Measurements from ENCODE around the gene KAZN.

Gene KAZN

GRCh38 chr1:14871218-14871970, 272.9 kb downstream of the KAZN start:
- DNase-seq: no peak

DNA sequence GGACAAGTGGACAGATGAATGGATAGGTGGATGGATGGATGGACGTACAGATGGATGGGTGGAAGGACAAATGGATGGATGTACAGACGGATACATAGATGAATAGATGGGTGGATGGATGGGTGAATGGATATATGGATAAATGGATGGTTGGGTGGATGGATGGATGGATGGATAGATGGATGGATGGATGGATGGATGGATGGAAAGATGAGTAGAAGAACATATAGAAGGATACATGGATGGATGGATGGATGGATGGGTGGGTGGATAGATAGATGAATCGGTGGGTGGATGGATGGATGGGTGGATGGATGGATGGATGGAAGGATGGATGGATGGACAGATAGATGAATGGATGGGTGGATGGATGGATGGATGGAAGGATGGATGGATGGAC, 274.3 kb downstream of the KAZN start:
- DNase-seq: no peak

DNA sequence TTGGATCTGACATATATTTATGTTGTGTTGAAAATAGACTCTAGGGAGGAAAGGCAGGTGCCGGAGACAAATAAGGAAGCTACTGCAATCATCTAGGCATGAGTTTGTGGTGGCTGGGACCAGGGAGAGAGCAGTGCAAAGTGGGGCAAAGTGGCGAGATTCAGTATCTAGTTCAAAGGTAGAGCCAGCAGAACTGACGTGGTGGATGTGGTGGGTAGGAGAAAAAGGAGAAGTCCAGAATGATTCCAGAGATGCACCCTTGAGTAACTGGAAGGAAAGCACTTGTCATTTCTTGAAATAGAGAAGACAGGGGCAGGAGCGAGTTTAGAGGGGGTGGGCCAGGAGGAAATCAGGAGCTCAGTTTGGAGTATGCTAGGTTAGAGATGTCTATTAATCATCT, 275.2 kb downstream of the KAZN start:
- DNase-seq: no peak

DNA sequence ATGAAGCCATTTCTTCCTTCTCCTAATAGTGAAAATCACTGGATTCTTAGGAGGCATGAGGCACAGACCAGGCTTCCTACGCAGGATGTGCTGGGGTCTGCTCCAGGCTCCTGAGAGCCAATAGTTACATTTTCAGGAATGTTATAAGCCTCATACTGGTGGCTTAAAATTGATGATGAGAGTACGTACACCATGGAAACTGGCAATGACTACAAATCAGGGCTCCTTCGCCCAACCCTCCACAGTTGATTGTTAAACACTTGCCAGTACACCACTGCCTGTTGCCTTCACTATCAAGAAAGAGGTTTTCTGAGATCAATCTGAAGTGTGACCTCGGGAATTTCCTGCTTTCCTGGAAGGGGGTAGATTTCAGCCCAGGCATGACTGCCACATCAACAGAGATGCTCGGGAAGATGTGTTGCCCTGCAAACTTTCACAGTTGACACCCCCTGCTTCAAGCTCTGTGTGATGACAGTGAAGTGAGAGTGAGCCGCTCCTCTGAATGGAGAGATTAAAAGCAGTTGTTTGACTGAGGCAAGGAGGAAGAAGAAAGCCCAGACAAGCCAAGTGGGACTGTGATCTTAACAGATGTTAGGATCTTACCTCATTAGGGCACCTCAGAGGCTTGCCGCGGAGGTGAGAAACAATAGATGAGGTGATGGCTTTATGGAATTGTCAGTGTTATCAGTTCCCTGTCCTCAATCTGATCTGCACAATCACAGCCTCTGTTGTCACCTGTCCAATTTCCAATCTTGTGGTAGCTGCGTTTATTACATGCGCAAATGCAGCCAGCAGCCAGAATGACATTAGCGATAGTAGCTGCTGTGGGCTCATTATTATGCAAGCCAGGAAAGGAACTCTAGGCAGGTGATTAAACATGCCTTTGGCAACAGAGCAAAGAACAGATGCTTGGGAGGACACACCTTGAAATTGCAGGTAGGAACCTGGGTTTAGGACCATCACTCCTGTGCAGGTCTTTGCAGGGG, 277.3 kb downstream of the KAZN start:
- DNase-seq: no peak

- no peak for DNase-seq
Observed at GRCh38 chr1:14876747-14877146, 278.3 kb downstream of the KAZN start.

DNA sequence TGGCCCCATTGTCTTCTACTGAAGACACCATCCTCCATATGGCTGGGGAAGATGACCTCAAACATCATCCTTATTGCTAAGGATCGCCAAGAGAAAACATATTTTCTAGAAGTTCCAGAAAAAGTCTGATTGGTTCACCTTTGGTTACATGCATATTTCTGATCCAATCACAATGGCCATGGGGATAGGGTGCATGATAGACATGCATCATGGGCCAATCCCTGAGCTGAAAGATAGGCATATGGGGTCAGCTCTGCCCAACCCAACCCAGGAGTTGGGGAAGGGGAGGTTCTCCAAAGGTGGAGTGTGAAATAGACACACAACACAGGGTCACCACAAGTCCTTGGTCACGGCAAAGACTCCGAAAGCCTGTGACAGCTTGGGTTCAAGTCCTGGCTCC, 278.7 kb downstream of the KAZN start:
- DNase-seq: no peak

GRCh38 chr1:14878124-14878523, 279.6 kb downstream of the KAZN start:
- no peak for DNase-seq

DNA sequence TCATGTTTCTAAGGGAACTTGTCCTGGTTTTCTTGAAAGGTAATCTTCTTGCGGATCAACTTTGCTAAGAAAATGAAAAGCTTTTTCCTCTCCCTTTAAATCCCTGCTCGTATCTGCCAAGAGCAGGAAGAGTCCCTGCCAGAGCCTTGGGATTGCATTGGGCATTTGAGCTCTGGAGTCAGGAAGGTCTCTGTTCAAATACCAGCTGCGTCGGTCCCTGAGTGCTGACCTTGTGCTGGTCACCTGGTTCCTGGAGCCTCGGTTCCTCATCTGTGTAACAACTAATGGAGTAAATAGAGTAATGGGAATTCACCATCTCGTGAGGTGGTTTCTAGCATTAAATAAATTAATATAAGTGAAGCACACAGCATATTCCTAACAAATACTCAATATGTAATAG, 280.5 kb downstream of the KAZN start:
- DNase-seq: no peak

GRCh38 chr1:14880456-14881316, 282.2 kb downstream of the KAZN start:
- no peak for DNase-seq

GRCh38 chr1:14881775-14882672, 283.5 kb downstream of the KAZN start:
- no peak for DNase-seq

GRCh38 chr1:14884614-14885175, 286.2 kb downstream of the KAZN start:
- no peak for DNase-seq

DNA sequence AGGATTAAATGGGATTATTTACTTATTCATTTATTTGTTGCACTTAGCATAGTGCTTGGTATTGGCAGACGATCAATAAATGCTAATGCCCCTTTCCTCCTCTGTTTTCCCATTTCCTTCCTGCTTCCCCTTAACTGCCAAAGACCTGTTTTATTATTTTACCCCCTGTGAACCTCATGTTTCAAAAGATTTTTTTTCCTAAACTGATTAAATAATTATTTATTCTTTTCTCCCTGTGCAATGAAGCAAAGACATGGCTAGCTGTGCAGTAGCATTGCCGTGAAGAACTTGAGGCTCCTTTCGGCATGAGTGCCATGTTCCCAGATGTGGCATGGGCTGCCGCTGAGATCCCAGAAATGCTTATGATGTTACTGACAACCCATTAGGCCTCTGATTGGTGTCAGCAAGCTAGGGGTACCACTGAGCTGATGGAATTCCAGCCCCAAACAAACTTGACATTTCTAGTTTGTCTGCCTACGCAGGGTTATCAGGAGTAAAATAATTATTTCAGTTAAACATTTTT, 288.6 kb downstream of the KAZN start:
- no peak for DNase-seq

- DNase-seq: no peak
Observed at GRCh38 chr1:14887764-14888350, 289.4 kb downstream of the KAZN start.

GRCh38 chr1:14888374-14888773, 289.9 kb downstream of the KAZN start:
- DNase-seq: no peak

DNA sequence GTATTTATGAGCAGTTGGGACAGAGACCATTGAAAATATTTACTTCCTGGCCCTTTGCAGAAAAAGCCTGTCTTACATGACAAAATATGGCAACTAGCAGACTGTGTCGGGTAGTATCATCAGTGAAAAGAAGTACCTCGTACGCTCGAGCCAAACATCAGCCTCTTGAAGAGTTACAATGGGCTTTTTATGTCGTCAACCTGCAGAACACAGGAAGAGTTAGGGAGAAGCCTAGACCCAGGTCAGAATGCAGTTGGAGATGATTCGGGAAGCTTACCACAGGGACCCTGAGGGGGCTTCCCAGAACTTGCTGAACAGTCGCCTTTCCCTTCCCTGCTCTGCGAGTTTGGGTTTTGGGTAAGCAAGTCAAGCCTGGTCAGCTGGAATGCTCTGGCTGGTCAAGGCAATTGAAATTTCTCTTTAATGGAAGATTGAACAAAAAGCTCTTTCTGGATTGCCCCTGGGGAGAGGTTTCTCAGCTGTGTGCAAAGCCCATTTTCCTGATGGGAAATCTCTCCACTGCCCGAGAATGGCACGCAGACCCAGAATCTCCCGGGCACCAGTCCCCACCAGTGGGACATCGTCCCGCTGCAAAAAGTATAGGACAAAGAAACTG, 291.4 kb downstream of the KAZN start:
- DNase-seq: no peak

DNA sequence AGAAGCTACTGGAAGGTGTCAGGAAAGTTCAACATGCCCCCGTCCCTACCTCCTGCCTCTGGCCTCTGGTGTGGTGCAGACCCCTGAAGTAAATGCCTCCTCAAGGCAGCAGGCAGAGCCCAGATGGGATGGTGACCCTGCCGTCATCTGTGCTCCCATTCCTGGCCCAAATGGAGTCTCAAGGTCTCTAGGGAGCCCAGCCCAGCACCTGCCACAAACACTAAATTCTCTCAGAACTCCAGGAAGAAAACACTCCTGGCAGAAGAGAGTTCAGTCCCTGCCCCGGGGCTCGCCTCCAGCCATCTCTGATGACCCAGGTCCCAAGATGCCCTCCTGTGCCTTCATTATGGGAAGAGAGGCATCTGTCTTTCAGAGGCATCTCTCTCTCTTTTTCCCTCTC, 293.5 kb downstream of the KAZN start:
- no peak for DNase-seq

- DNase-seq: no peak
Observed at GRCh38 chr1:14894811-14895560, 296.5 kb downstream of the KAZN start.

DNA sequence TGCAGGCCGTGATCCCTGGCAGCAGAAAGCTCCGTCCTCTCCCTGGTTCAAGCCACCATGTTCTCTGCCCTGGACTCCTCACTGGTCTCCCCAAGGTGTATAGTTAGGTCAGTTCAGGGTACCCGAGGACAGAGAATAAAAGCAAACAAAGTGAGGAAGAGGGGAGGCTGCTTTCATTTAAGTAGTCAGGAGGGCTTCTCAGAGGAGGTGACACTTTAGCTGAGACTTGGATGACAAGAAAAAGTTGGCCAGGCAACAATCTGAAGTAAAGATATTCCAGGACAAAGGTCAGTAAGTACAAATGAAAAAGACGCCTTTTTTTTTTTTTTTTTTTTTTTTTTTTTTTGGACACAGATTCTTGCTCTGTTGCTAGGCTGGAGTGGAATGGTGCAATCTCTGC, 297.2 kb downstream of the KAZN start:
- DNase-seq: no peak

- DNase-seq: no peak
Observed at GRCh38 chr1:14896381-14897079, 298.0 kb downstream of the KAZN start.
